Prostate gland (tissue), 2 donors: ENCODE measurements around the gene CERCAM.

ENCODE experiments used
- CTCF ChIP-seq, 4 experiments: fragments of 200-600 bp in 2 of 4; fragments of 450-650 bp in 2 of 4; sonication (generic) in 2 of 4; IDR thresholded peaks; 1 replicate in 3 of 4; 2 replicates in 1 of 4; pipeline ENCODE4 v1.5.1; 2016 to 2019; ENCODE audit warnings: antibody characterized with exemption in 4 of 4, mild to moderate bottlenecking in 2 of 4, moderate library complexity in 2 of 4
- POLR2A ChIP-seq: fragments of 450-650 bp; IDR thresholded peaks from one replicate; pipeline ENCODE4 v1.6.1; 2016; ENCODE audit warnings: antibody characterized with exemption, mild to moderate bottlenecking
- POLR2AphosphoS5 ChIP-seq: sonication (generic); formaldehyde crosslinking; IDR thresholded peaks from one replicate; pipeline ENCODE4 v1.6.1; 2017; ENCODE audit warnings: antibody characterized with exemption

- TF ChIP-seq CTCF (IDR thresholded peaks at IDR 0.05): no peak
- no peak for TF ChIP-seq POLR2A
- peak; percentile 39 for TF ChIP-seq POLR2AphosphoS5
Measured at GRCh38 chr9:128416014-128416413, 4.6 kb upstream of the CERCAM start.
